Occipital lobe (tissue), 2 donors: ENCODE results near the gene FNDC10. TPM values are rescaled to one million over a fixed set of nuclear protein-coding genes. Genes with fewer than 3 reads are reported as not detected.
"Not testable (repeated sequence)": the region's sequence is repeated elsewhere in the genome, so short reads cannot be mapped to it uniquely, and the experiment has no call there.

ENCODE experiments used
- DNase-seq: peaks from one replicate; lab custom pipeline; 2025; lab: John Stamatoyannopoulos, UW
- total RNA-seq: library from RNA; depleted of rRNA; stranded (reverse); fragments of >200 nt; gene quantifications from one replicate; pipeline ENCODE4 v1.2.3, GENCODE V29; 2014

The FNDC10 gene
- total RNA-seq = 2.7 TPM

DNA sequence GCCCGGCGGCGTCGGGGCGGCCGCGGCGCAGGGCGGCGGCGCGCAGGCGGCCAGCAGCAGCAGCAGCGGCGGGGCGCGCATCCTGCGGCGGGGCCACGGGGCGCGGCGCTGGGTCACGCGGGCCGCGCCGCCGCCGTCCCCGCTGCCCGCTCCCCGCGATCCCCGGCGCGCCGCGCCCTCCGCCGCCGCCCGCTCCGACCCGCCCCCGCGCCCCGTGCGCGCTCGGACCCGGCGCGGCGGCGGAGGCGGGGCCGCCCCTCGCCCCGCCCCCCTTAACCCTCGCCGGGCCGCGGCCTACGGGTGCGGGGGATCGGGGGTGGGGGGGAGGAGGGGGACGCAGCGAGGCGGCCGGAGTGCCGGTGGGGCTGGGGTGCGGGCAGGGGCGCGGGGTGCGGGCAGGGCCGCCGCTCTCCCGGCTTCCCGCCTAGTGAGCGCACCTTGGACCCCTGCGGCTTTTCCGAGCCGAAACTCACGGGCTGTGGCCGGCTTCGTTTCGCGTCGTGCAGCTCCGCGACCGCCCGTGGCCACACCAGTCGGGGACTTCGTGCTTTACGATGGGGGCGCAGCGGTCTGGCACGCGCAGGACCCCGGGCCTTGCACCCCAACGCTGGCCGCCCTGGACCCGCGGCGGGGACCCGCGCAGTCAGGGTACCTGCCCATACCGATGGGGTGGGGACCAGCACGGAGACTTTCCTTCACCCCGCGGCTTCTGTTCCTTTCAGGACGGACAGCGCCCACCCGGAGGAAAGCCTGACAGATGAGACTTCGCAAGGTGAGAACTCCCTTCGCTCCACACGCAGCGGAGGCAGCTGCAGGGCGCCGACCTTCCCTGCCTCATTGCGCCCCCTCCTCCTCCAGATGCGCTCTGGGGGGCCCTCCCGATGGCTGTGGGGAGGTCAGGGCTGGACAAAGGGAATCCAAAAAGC lies at the start of gene FNDC10:
Gene FNDC10, minus strand, starts transcription at position 201 of the 926 bp plus-strand sequence. Its CDS starts 120 bp downstream, at position 81.
- DNase-seq = no peak

- DNase-seq = not testable (repeated sequence)
Observed at GRCh38 chr1:1648265-1648664, 48.3 kb upstream of the FNDC10 start.

DNA sequence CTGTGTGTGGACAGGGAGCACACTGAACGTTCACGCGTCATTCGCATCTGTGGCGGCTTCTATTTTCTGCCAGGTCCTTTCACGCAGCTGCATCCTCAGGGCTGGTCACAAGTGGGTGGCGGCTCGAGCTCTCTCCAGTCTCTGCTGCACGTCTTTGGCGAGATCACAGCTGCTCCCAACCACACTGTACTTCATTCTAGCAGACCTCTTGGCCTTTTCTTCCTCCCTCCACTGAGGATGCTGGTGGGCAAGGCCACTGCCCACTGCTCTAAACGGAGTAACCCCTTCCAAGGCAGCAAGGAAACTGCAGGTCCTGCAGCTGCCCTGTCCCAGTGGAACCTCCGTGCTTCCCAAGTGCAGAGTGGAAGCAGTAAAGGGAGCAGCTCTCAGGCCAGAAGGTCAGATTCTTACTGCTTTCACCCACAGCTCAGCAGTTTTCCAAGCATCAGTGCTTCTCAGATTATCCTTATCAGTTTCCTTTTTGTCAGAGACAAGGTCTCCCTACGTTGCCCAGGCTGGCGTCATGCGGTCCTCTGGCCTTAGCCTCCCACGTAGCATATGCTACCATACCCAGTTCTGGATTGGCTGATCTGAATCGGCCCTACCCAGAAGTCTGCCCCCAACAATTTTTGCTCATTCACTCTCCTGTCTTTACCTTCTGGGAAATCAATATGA lies 47.8 kb upstream of the FNDC10 start:
- DNase-seq = not testable (repeated sequence)

DNA sequence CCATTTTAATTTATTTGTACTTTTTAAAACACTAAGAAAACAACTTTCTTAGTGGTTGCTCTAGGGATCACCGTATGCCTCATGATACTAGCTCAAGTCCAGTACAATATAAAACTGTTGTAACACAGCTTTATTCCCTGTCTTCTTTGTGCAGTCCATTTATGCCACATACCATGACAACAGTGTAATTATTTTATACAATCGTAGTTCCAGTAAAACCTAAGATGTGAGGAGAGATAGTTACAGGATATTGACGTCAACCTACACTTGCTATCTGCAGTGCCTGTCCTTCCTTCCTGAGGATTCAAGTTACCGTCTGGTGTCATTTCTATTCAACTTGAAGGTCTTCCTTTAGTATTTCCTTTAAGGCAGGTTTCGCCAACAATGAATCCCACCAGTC lies 46.4 kb upstream of the FNDC10 start:
- not testable (repeated sequence) for DNase-seq

GRCh38 chr1:1640711-1641461 lies 41.0 kb upstream of the FNDC10 start:
- DNase-seq = not testable (repeated sequence)

DNA sequence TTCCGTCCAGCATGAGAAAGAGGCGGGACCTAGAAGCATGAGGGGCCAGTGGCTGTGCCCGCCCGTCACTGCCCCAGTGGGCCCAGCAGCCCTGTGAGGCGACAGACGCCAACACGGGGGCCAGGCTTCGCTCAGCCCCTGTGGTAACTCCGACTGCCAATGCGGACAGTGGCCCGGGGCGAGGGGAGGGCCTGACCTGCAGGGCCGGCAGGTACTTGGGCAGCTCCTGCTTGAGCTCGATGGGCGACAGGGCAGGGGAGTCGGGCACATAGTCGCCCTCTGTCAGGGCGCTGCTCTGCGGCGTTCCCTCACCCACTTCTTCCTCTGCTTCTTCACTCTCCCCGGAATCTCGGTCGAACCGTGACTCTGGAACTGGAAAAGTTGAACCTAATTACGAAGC lies 40.1 kb upstream of the FNDC10 start:
- DNase-seq = not testable (repeated sequence)

DNA sequence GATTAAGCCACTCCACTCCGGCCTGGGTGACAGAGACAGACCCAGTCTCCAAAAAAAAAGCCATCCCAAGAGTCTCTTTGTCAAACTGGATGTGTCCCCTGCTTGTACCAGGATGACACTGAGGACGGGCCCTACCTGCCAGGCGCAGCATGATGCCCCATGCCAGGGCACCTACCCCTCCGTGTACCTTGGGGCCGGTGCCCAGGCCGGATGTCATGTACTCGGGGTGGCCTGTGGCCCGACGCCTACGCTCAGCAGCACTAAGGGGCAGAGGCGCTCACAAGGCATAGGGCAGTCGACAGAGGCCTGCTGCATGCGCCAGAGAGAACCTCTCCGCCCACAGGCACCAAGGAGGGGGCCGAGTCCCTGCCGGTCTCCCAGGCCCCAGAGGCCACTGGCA lies 39.4 kb upstream of the FNDC10 start:
- not testable (repeated sequence) for DNase-seq

DNA sequence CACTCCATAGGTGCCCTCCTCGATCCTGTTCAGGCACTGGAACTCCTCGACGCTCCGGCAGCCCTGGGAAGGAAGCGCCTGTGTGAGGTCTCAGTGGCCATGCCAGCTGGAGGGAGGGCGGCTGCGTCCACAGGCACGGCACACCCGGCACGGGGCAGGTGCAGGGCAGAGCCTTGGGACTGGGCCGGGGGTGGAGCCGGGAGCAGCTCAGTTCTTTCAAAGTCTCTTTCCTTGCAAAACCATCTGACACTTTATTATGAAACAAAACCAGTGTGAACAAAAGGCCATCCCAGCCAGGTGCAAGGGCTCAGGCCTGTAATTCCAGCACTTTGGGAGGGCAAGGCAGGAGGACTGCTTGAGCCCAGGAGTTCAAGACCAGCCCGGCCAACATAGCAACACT lies 38.6 kb upstream of the FNDC10 start:
- DNase-seq = not testable (repeated sequence)

- DNase-seq = not testable (repeated sequence)
Observed at GRCh38 chr1:1637479-1637875, 37.5 kb upstream of the FNDC10 start.

DNA sequence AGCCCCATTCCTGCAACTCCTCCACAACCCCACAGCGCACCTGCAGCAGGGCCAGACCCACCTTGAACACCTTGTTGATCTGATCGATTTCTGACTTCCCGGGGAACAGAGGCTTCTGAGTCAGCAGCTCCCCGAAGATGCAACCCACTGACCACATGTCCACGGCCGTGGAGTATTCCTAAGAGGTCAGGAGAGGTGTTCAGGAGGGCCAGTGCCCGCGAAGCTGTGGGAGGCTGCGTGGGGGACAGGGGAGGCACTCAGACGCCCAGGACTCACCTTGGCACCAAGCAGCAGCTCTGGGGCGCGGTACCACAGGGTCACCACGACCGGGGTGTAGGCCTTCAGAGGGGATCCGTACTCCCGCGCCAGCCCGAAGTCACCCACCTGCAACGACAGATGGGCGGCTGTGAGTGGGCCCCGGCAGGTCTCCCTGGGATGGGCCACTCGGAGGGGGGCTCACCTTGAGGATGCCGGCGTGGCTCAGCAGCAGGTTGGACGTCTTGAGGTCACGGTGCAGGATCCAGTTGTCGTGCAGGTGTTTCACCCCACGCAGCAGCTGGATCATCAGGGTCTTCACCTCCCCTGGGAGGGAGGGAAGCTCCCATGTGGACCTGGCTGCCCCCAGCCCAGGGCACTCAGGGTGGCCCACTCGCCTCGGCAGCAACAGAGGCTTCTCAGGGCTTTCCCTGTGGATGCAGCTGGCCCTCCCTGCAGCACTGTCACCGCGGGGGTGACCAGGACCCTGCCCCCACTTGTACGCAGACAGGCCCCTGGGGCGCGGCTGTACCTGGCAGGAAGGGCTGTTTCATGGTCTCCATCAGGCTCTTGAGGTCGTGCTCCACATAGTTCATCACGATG lies 36.9 kb upstream of the FNDC10 start:
- not testable (repeated sequence) for DNase-seq

- DNase-seq = not testable (repeated sequence)
Observed at GRCh38 chr1:1634613-1635012, 34.7 kb upstream of the FNDC10 start.

- not testable (repeated sequence) for DNase-seq
Observed at GRCh38 chr1:1633409-1633808, 33.5 kb upstream of the FNDC10 start.

GRCh38 chr1:1631782-1632420 lies 32.0 kb upstream of the FNDC10 start, which contains the start of gene MMP23B:
TSS of gene MMP23B (plus strand) at chr1:1632173. CDS start at chr1:1632219, 46 bp downstream.
- no peak for DNase-seq

DNA sequence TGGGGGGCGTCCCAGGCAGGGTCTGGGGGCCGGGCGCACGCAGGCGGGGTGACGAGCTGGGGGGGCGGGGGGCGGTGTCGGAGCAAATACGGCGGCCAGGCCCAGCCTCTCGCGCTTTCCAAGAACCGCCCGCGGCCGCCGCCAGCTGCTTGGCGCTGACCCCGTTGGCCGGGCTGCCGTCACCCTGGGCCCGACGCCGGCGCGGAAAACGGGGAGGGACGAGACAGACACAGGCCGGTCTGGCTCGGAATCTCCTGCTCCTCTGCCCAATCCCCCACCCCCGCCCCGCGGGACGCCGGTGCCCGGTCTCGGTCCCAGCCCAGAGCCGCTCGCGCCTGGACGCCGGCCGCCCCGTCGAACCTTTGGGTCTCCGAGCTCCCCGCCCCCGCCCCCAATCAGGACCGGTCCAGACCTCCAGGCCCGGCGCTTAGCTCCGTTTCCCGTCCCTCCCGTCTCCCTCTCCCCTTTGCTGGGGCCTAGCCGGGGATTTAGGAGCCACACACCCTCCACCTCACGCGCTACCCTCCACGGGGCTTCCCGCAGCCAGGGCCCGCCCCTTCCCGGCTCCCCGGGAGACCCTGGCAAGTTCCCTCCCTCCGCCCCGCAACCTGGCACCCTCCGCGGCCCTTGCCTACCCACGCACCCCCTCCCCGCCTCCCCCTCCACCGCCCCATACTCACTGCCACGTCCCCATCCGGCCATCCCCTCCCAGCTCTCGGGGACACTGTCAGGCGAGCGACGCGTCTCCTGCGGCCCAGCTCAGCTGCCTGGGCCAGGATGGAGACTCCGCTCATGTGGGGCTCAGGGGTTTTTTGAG lies 31.2 kb upstream of the FNDC10 start:
- no peak for DNase-seq

GRCh38 chr1:1630191-1630964 lies 30.4 kb upstream of the FNDC10 start:
- DNase-seq = peak; percentile 49

- no peak for DNase-seq
Observed at GRCh38 chr1:1629430-1630190, 29.7 kb upstream of the FNDC10 start.

GRCh38 chr1:1628754-1629429 lies 29.0 kb upstream of the FNDC10 start:
- DNase-seq = no peak
